Stimulated activated CD4-positive, alpha-beta T cell treated with anti-CD3 and anti-CD28 coated beads, TNF-alpha, amount 100 ng/mL, for 4 hours (primary cell): Measurements from ENCODE around the gene S100G.

Source experiments
- DNase-seq, 3 experiments: peaks; one replicate each; pipeline ENCODE4 v3.0.0-alpha.2; 2020; ENCODE audit warnings: low read depth in 3 of 3

Gene S100G

DNA sequence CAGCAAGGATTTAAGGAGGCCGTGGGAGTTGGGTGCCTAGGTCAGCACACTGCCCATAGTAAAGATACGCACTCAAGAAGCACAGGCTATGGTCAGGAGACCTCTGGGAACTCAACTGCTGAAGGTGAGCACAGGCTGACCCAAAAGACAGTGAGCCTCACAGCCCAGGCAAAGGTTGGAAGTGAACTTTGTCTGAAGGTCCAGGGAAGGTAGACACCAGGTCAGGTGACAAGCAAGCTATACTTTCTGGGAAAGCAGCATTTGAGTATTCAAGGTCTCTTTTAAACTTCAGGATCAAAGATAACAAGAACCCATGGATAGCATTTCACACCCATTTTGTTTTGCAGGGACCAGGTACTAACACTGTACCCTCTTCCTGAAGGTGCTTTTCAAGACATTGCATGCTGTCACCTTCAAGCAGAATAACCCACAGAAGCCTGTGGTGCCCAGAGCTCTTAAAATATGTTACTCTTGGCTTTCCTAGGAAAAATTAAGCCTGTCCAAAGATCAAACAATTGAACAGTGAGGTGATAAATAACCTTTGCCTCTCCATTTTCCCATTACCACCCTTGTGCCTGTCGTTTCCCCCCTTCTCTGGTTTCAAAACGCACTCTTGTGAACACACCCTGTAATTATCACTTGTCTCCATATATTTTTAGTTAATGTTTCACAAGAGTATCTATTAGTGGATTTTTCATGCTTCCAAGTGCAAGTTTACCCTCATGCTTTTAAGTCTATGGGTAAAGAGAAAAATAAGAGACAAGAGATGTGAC lies 3.4 kb upstream of the S100G start:
- DNase-seq = no peak

DNA sequence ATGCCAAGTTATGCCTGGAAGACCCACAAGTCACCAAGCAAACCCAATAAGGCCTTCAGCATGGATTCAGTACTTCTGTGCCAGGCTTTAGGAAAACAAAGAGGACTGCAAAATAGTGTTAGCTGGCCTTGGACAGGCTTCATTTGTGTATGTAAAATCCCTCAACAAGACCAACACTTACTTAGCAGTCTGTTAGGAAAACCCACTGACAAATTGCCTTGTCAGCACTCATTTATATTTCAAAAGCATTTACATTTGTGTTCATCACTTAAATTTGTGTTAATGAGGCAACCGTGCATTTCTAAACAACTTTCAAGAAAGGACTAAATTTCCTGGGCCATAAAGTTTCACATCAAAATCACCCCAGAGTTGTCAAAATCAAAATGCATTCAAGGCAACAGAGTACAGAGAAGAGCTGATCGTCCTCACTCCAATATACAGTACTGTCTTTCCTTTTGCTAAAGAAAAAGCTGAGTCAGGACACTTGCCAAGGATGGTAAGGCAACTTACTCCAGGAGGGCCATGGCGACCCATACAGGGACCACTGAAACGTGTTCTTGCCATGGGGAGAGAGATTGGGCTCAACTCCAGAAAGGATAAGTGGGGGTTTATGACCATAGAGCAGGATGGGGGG lies 1.6 kb downstream of the S100G start:
- DNase-seq = no peak

DNA sequence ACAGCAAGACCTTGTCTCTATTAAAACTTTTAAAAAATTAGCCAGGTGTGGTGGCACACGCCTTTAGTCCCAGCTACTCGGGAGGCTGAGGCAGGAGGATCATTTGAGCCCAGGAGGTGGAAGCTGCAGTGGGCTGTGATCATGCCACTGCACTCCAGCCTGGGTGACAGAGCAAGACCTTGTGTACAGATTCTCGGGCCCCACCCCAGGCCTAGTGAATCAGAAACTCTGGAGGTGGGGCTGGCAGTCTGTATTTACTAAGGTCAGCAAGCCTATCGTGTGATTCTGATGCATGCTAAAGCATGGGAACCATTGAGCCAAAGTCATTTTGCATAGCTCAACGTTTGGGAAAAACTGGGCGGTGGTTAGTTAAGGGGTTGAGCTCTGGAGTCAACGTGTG lies 3.5 kb downstream of the S100G start:
- DNase-seq = no peak

DNA sequence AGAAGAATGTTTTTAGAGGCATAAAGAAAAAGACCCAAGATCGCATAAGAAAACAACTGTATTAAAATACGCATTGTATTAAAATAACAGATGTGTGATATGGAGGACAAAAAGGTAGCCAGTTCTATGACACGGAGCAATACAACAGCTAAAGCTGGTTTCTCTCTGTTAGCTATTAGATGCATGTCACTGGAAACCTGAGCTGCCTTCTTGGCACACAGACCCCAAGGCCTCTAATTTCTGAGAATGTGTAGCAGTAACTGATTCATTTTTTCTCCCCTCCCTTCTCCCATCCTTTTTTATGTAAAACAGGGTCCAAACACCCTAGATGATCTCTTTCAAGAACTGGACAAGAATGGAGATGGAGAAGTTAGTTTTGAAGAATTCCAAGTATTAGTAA lies 4.1 kb downstream of the S100G start:
- no peak for DNase-seq

DNA sequence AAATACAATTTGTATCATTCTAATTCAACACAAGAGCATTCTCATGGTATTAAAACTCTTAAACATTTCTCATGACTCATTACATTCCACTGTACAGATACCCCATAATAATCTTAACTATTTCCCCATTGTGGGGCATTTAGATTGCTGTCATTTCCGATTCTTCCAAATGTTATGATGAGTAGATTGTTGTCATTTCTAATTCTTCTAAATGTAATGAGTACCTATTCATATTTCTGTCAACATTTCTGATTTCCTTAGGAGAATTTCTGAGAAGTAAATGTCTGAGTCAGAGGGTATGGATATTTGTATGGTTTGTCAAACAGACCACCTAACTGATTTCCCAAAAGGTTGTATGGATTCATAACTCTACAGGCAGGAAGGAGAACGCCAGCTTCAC lies 8.3 kb downstream of the S100G start:
- DNase-seq = no peak

DNA sequence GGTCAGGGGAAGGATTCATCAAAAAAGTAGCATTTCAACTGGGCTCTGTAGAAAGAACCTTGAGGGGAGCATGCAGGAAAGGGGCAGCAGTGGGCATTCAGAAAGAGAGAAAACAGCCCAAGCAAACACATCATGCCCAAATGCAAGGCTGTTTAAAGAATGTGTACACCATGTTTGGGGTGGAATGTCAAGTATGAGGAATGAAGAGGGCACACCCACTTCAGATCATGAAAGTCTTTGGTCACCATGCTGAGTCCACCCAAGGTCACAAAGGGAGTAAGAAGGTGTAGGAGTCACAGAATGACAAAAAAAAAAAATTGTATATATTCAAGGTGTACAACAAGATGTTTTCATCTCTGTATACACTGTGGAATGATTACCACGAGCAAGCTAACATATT lies 9.4 kb downstream of the S100G start:
- DNase-seq = no peak

DNA sequence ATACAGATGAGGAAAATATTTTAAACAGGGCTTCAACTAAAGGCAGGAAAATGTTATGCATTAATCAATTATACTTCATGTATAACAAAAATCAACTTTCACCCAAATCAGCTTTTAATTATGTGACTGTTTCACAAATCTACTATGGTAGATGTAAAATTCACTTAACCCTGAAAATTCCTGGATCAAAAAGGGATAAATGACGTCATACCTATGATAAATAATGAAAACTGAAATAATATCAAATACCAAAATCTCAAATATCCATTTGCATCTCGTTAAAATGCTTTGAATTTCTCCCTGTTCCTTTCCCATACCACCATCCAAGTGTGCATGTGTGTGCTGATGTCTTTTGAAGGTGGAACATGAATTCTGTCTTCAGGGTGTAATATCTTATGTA lies 11.5 kb downstream of the S100G start:
- no peak for DNase-seq

DNA sequence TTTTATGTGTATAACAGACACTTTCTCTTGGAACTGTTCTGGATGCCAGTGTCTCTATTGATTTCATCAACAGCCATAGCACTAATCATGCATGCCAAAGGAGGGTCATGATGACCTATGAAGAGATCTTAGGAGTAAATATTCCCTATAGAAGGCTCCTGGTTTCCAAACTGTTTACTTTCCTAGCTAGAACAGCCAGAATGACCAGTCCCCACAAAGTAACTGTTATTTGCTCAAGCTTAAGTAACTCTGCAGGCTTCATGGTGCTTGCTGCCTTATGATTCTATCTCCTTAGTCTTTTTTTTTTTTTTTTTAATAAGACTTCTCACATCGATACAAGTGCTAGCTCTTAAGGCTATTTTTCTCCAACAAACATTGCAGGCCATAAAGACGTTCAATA lies 12.4 kb downstream of the S100G start:
- DNase-seq = no peak

DNA sequence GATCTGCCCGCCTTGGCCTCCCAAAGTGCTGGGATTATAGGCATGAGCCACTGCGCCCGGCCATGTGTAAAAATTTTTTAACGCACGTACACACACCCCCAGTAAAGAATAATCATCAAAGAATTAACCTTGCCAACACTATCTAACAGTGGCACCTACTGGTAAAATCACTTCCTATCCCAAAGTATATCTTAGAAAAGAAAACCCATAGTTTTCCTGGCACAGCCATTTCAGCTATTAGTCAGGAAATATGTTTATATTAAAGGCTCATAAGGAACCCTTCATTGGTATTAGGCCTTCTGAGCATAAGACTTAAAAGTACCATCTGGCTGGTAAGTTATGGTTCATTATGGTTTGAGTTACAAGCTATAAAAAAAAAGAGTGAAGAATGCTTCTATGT lies 14.1 kb downstream of the S100G start:
- DNase-seq = no peak

DNA sequence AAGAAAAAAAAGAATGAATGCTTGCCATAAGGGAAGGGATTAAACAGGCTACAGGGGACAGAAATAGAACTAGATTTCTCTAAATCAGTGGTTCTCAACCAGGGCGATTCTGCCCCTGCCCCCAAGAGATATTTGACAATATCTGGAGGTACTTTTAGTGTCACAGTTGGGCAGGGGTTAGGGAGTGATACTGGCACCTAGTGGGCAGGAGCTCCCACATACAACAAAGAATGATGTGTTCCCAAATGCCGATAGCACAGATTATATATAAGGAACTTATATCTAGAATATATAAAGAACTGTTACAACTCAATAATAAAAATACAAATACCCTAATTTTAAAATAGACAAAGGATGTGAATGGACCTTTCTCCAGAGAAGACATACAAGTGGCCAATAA lies 14.7 kb downstream of the S100G start:
- DNase-seq = no peak

DNA sequence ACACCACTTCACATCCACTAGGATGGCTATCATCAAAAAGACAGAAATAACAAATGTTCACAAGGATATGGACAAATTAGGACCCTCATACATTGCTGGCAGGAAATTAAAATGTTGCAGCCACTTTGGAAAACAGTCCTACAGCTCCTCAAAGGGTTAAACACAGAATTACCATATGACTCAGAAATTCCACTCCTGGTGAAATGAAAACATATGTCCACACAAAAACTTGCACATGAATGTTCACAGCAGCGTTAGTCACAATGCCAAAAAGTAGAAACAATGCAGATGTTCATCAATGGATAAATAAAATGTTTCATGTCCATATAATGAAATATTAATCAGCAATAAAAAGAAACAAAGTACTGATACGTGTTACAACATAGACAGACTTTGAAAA lies 15.1 kb downstream of the S100G start:
- DNase-seq = no peak

DNA sequence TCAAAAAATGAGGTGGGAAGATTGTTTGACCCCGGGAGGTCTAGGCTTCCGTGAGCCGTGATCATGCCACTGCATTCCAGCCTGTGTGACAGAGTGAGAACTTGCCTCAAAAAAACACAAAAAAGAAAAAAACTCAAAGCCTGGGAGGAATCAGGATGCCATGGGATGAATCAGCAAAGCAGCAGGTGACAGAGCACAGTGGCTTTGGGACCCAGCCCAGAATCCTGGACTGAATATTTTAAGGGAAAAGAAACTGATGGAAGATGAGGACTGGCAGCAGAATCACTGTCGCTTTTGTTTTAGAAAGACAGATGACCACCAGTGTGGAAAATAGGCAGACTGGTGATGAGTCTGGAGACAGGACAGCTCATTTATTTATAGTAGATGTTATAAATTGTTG lies 16.6 kb downstream of the S100G start:
- no peak for DNase-seq

DNA sequence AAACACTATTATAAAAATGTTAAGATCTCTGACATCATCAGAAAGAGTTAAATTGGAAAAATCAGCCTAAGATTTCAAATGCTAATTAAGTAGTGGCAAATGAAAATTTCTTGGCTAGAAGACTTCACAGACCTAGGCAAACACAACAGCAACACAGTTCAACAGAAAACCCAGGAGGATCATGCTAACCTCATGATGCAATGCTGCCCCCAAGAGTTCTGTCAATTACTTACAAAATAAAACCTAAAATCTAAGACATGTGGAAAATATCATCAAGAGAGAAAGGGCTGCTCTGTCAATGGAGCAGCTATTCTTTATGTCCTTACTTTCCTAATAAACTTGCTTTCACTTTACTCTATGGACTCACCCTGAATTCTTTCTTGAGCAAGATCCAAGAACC lies 21.0 kb downstream of the S100G start:
- peak in 1 of 3 experiments; percentile 2 for DNase-seq

DNA sequence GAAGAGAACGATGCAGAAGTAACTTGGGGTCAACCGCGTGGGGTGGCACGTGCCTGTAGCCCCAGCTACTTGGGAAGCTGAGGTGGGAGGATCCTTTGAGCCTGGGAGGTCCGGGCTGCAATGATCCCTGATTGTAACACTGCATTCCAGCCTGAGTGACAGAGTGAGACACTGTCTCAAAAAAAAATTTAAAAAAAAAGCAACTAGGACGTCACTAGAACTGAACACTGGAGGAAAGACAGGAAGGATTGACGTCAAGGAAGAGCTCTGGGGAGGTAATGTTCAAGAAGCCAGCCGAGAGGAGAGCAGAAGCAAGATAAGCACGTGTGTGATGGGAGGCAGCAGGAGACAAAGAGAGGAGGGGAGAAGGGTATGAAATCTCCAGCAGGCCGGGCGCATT lies 28.7 kb downstream of the S100G start:
- no peak for DNase-seq

DNA sequence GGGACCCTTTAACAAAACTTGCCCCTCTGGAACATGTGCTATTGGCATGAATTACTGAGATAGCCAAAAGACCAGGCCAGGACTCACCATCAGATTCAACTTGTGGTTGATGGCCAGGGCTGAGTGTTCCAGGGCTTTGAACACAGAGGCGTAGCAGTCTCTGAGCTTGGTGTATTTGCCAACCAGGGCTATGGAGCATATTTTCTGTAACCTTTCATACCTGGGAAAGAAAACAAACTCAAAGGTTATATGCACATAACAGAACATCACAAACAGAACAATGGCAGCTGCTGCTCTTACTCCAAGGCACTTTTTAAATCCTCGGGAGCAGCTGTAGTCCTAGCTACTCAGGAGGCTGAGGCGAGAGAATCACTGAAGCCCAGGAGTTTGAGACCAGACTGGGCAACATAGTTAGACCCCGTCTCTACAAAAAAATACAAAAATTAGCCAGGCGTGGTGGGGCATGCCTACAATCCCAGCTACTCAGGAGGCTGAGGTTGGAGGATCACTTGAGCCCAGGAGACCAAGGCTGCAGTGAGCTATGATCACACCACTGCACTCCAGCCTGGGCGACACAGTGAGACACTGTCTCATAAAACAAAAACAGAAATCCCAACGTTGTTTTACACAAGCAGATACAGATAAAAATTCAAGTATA lies 33.2 kb downstream of the S100G start:
- no peak for DNase-seq

DNA sequence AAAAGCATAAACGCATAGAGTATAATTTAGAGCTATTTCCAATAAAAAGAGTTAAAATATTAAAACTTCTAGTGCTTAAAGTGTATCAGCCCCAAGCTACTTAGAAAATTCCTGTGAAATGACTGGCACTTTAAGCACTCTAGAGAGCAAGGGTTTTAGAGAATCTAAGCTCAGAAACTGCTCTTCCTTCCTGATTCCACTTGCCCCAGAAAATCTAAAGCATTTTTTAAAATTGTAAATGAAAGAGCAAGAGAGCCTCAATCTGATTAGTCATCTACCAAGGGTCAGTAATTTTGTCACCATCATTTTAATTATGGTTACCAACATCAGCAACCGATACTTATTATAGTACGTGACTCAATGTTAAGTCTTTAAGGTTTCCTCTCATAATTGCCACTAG lies 37.6 kb downstream of the S100G start:
- no peak for DNase-seq

DNA sequence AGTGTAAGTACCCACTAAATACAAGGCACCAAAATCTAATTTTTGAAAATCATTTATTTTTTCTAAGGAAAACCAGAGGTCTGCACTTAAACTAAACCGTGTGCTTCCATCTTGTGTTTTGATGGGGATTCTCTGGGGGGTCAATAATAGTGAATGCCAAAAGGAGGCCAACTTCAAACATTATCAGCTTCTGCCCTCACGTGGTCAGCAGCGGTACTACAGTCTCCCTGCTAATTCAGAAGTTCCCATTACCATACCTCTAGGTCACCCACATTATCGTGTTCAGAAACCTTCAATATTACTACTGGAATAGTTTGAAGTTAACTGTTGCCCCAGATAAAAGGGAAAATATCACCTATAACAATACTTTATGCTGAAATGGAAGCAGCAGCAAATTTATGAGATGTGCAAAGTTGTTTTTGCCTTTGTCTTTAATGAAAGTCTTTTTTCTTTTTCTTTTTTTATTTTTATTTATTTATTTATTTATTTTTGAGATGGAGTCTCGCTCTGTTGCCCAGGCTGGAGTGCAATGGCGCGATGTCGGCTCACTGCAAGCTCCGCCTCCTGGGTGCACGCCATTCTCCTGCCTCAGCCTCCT lies 45.2 kb downstream of the S100G start:
- peak; percentile 25 to 35 (median 34) for DNase-seq

DNA sequence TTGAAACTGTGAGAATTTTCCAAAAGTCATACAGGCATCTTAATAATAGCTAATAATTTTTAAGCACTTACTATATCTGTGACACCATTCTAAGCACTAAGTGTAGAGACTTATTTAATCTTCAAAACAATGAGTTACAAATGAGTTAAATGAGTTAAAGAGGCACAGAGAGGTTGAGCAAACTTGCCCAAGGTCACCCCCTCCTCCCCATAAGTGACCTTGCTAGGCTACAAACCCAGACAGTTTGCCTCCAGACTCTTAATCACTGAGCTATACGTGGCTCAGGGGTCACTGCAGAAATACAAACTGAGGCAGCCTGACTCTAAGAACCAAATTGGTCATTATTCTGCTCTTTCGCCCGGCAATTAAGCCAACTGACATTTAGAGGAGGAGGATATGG lies 47.0 kb downstream of the S100G start:
- DNase-seq = no peak

DNA sequence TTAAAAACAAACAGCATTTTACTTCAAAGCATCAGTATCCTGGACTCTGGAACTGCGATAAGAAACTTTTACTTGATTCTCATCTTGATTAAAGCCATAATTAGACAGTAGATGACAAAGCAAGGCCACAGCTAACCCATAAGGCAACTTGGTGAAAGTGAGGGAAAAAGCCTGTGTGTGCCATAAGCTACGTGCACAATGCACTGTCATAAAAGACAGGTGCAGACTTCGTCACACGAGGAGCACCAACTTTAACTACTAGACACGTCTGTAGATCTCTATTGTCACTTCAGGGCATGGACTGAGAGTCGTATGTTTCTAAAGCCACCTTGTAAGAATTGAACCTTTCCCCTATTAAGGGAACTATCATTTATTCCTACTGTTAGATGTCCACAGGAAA lies 49.4 kb downstream of the S100G start:
- DNase-seq = no peak

DNA sequence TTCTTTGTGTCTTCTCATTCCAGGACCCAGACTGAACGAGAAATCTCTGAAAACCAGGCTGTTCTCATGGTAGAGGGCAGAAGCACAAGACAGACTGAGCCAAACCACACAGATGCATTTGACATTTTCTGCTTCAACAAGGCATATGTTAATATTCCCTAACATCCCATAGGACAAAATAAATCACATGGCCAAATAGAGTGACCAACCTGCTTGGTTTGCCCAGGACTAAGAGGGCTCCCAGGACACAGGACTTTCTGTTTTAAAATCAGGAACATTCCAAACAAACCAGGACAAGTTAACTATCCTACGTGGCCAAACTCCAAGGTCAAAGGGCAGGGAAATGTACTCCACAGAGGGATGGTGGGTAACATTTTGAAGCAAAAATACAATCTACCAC lies 50.8 kb downstream of the S100G start:
- DNase-seq = no peak

DNA sequence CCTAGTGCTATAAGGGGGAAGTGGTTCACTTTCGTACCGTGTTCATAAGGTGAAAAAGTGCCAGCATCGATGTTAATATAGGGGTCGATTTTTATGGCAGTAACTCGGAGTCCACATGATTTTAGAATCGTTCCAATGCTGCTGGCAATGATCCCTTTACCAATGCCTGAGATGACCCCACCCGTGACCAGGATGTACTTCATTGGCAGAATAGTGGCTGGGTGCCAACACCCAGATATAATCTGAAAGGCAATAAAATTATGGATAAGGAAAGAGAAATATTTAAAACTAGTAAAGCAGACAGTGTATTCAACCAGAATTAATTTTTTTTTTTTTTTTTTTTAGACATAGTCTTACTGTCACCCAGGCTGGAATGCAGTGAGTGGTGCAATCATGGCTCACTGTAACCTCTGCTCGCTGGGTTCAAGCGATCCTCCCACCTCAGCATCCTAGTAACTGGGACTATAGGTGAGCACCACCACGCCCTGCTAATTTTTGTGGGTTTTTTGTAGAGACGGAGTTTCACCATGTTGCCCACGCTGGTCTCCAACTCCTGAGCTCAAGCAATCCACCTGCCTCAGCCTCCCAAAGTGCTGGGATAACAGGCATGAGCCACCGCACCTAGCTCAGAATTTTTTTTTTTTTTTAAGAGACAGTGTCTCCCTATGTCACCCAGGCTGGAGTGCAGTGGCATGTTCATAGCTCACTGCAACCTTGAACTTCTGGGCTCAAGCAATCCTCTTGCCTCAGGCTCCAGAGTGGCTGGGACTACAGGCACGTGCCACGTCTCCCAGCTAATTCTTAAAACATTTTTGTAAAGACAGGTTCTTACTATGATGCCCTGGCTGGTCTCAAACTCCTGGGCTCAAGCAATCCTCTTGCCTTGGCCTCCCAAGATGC lies 53.0 kb downstream of the S100G start:
- no peak for DNase-seq
